CD4-positive, alpha-beta T cell treated with Interleukin-6 at 100 ng/mL for 8 hours (primary cell): ENCODE data around the gene MBD4.
A peak's percentile ranks its signal among the peaks of the same experiment; 100 is the strongest.
"Not testable (repeated sequence)": the region's sequence is repeated elsewhere in the genome, so short reads cannot be mapped to it uniquely, and the experiment has no call there.

Experiments
- DNase-seq: peaks from one replicate; pipeline ENCODE4 v3.0.0-alpha.2; 2020; ENCODE audit warnings: mixed read lengths, low spot score

The MBD4 gene

GRCh38 chr3:129439817-129440617 is at the start of gene MBD4, which contains the start of gene IFT122:
TSS of gene MBD4 (minus strand) at chr3:129439948. CDS start at chr3:129439833, 115 bp downstream.
TSS of gene IFT122 (plus strand) at chr3:129440224. CDS start at chr3:129440331, 107 bp downstream.
- DNase-seq, result peak; percentile 99

GRCh38 chr3:129489258-129489657 is 49.5 kb upstream of the MBD4 start:
- not testable (repeated sequence) for DNase-seq

GRCh38 chr3:129487868-129488335 is 48.2 kb upstream of the MBD4 start:
- DNase-seq, result not testable (repeated sequence)

- no peak for DNase-seq
Measured at GRCh38 chr3:129487183-129487867, 47.6 kb upstream of the MBD4 start.

- no peak for DNase-seq
Measured at GRCh38 chr3:129486664-129487035, 46.9 kb upstream of the MBD4 start.

GRCh38 chr3:129485721-129486663 is 46.2 kb upstream of the MBD4 start:
- no peak for DNase-seq

- DNase-seq, result not testable (repeated sequence)
Measured at GRCh38 chr3:129485146-129485545, 45.4 kb upstream of the MBD4 start.

- no peak for DNase-seq
Measured at GRCh38 chr3:129483870-129484269, 44.1 kb upstream of the MBD4 start.

- DNase-seq, result no peak
Measured at GRCh38 chr3:129482721-129483120, 43.0 kb upstream of the MBD4 start.

- DNase-seq, result peak; percentile 64
Measured at GRCh38 chr3:129481766-129482332, 42.1 kb upstream of the MBD4 start.

- DNase-seq, result not testable (repeated sequence)
Measured at GRCh38 chr3:129481225-129481765, 41.5 kb upstream of the MBD4 start.

- no peak for DNase-seq
Measured at GRCh38 chr3:129476586-129476985, 36.8 kb upstream of the MBD4 start.

- no peak for DNase-seq
Measured at GRCh38 chr3:129475863-129476262, 36.1 kb upstream of the MBD4 start.

GRCh38 chr3:129474984-129475804 is 35.4 kb upstream of the MBD4 start:
- DNase-seq, result no peak

- DNase-seq, result no peak
Measured at GRCh38 chr3:129473769-129474152, 34.0 kb upstream of the MBD4 start.

- no peak for DNase-seq
Measured at GRCh38 chr3:129473067-129473768, 33.5 kb upstream of the MBD4 start.

- no peak for DNase-seq
Measured at GRCh38 chr3:129470861-129471260, 31.1 kb upstream of the MBD4 start.

- no peak for DNase-seq
Measured at GRCh38 chr3:129469026-129469425, 29.3 kb upstream of the MBD4 start.

- no peak for DNase-seq
Measured at GRCh38 chr3:129467932-129468331, 28.2 kb upstream of the MBD4 start.

GRCh38 chr3:129463716-129464115 is 24.0 kb upstream of the MBD4 start:
- DNase-seq, result no peak
